K562 (cell line): ENCODE measurements around the gene TRIP12.

Experiments used
- CEBPZ ChIP-seq: fragments of 150-350 bp; IDR thresholded peaks from 2 replicates; pipeline ENCODE4 v1.6.1; 2014; ENCODE audit warnings: low read depth, mild to moderate bottlenecking, low read length, borderline replicate concordance
- FOSL1 ChIP-seq: fragments of 200-800 bp; sonication (Bioruptor generic); conservative IDR thresholded peaks from 2 replicates; pipeline ENCODE4 v1.6.1; 2016; ENCODE audit warnings: missing genetic modification characterization, missing compliant biosample characterization
- NFIX ChIP-seq: fragments of 250-450 bp; sonication (Bioruptor Pico); IDR thresholded peaks from 2 replicates; pipeline ENCODE4 v1.4.0; 2020; ENCODE audit warnings: low read depth, mild to moderate bottlenecking, moderate library complexity
- RAD21 ChIP-seq, 2 experiments: fragments of 250-450 bp in 1 of 2; fragments of 450-650 bp in 1 of 2; sonication (Bioruptor Pico) in 1 of 2; formaldehyde crosslinking in 1 of 2; IDR thresholded peaks in 1 of 2; conservative IDR thresholded peaks in 1 of 2; 2 replicates each; pipeline versions ENCODE4 v1.4.0 to v1.8.0; 2020 to 2022; ENCODE audit warnings: mild to moderate bottlenecking in 2 of 2, moderate library complexity in 1 of 2
- STAT6 ChIP-seq: sonication (generic); formaldehyde crosslinking; IDR thresholded peaks from 2 replicates; pipeline ENCODE4 v1.8.1; 2023; ENCODE audit warnings: mild to moderate bottlenecking, missing genetic modification reagents
- USF1 ChIP-seq: sonication (generic); formaldehyde crosslinking; IDR thresholded peaks from 2 replicates; pipeline ENCODE4 v1.9.0; 2022; ENCODE audit warnings: mild to moderate bottlenecking, missing genetic modification reagents
- ZFP1 ChIP-seq: fragments of 450-650 bp; formaldehyde crosslinking; IDR thresholded peaks from 2 replicates; pipeline ENCODE4 v1.4.0; 2020; ENCODE audit warnings: mild to moderate bottlenecking, mixed read lengths
- ZNF507 ChIP-seq: conservative IDR thresholded peaks from 2 replicates; pipeline ENCODE4 v1.6.1; 2017; ENCODE audit warnings: missing genetic modification characterization, missing compliant biosample characterization
- ZNF511 ChIP-seq: sonication (generic); formaldehyde crosslinking; IDR thresholded peaks from 2 replicates; pipeline ENCODE4 v1.8.0; 2022; ENCODE audit warnings: mild to moderate bottlenecking, missing genetic modification reagents

GRCh38 chr2:229858351-229858750 lies 63.5 kb downstream of the TRIP12 start:
- no peak for TF ChIP-seq RAD21 (CRISPR knock-in tag; conservative IDR thresholded peaks at IDR 0.05 in 1 of 2, IDR thresholded peaks at IDR 0.05 in 1 of 2)
- no peak for TF ChIP-seq CEBPZ
- no peak for TF ChIP-seq ZNF507 (tag)
- TF ChIP-seq ZNF511 (CRISPR knock-in tag): no peak
- TF ChIP-seq FOSL1 (tag): no peak
- TF ChIP-seq ZFP1 (CRISPR knock-in tag): no peak
- no peak for TF ChIP-seq STAT6 (CRISPR knock-in tag)
- TF ChIP-seq NFIX (CRISPR knock-in tag): no peak
- TF ChIP-seq USF1 (CRISPR knock-in tag): no peak
